Stimulated activated effector memory CD8-positive, alpha-beta T cell treated with anti-CD3 and anti-CD28 coated beads, Interleukin-12 subunit alpha, Interleukin-12 subunit beta, amount 100 ng/mL, for 72 hours (primary cell): ENCODE data around the gene TRAPPC12.
"Not testable (repeated sequence)": the region's sequence is repeated elsewhere in the genome, so short reads cannot be mapped to it uniquely, and the experiment has no call there.

Experiments
- ATAC-seq: fragments of 150-1000 bp; cut with Tn5 transposase; 2 replicates; pipeline ENCODE4 v1.10.0; 2021
- DNase-seq, 2 donors: peaks; one replicate each; pipeline ENCODE4 v3.0.0; 2021 to 2022; ENCODE audit warnings: low spot score in 2 of 2
- H3K27ac Mint-ChIP-seq: one replicate; pipeline ENCODE4 v1.8.0; 2022; ENCODE audit warnings: mild to moderate bottlenecking, mixed read lengths
- H3K36me3 Mint-ChIP-seq: one replicate; pipeline ENCODE4 v1.8.0; 2022; ENCODE audit warnings: mild to moderate bottlenecking, mixed read lengths
- H3K4me1 Mint-ChIP-seq: one replicate; pipeline ENCODE4 v1.8.0; 2022; ENCODE audit warnings: mixed read lengths
- H3K4me3 Mint-ChIP-seq: one replicate; pipeline ENCODE4 v1.8.0; 2022; ENCODE audit warnings: mild to moderate bottlenecking, mixed read lengths
- H3K9me3 Mint-ChIP-seq: one replicate; pipeline ENCODE4 v1.8.0; 2022; ENCODE audit warnings: mixed read lengths

Gene TRAPPC12

GRCh38 chr2:3356799-3357198 lies 22.7 kb upstream of the TRAPPC12 start:
- Mint-ChIP-seq H3K9me3 (peaks cover 4% of the 10 kb centered on the region), H3K27ac (no peak overlapping the region), H3K4me3 (no peak overlapping the region), H3K36me3 (peaks cover 22% of the 10 kb centered on the region), H3K4me1 (peaks cover 41% of the 10 kb centered on the region)
- DNase-seq: no peak
- ATAC-seq: no peak

- H3K9me3 Mint-ChIP-seq, ATAC-seq, DNase-seq, H3K4me3 Mint-ChIP-seq, H3K27ac Mint-ChIP-seq: not testable (repeated sequence)
- peaks cover 46% of the 10 kb centered on the region for H3K4me1 Mint-ChIP-seq
- H3K36me3 Mint-ChIP-seq: peaks cover 21% of the 10 kb centered on the region
These were observed 22.0 kb upstream of the TRAPPC12 start for GRCh38 chr2:3357446-3357845.

- no peak overlapping the region for H3K27ac Mint-ChIP-seq
These were observed 21.6 kb upstream of the TRAPPC12 start for GRCh38 chr2:3357926-3358325.

DNA sequence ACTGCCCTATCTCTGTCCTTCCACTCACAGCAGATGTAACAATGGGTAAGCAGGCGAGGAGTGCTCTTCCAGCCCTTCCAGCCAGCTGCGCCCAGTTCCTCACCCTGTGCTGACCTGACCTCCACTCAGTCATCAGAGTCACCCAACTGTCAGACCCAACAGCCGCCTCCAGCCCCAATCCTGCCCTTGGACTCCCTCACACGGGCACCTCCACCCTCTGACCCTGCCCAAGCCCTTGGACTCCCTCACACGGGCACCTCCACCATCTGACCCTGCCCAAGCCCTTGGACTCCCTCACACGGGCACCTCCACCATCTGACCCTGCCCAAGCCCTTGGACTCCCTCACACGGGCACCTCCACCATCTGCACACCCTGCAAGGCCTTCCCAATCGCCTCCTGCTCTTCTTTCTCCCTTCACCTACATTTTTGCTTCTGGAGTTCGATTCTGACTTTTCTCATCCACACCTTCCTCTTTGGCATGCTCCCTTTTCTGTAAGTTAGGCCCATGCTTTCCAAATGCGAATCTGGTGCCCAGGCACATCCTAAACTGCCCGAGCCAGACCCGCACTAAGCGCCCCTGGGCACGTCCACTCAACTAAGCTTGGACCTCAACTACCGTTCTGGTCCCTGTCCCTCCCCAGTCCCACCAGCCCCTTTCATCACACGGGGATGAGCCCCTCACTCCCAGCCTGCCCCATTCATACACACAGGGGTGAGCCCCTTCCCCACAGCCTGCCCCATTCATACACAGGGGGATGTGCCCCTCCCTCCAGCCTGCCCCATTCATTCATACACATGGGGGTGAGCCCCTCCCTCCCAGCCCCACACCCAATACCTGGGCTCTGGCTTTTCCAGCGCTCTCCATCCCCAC lies 17.7 kb upstream of the TRAPPC12 start:
- no peak for DNase-seq
- ATAC-seq: no peak
- Mint-ChIP-seq H3K9me3 (no peaks in the 10 kb centered on the region), H3K4me1 (peaks cover 65% of the 10 kb centered on the region), H3K36me3 (no peaks in the 10 kb centered on the region), H3K4me3 (no peak overlapping the region), H3K27ac (no peak overlapping the region)

More at GRCh38 chr2:3357926-3358325, 21.6 kb upstream of the TRAPPC12 start:
- ATAC-seq (no peak), DNase-seq (no peak)
- H3K9me3 Mint-ChIP-seq: no peaks in the 10 kb centered on the region
- H3K4me1 Mint-ChIP-seq: peaks cover 51% of the 10 kb centered on the region
- H3K36me3 Mint-ChIP-seq: peaks cover 16% of the 10 kb centered on the region
- no peak overlapping the region for H3K4me3 Mint-ChIP-seq

DNA sequence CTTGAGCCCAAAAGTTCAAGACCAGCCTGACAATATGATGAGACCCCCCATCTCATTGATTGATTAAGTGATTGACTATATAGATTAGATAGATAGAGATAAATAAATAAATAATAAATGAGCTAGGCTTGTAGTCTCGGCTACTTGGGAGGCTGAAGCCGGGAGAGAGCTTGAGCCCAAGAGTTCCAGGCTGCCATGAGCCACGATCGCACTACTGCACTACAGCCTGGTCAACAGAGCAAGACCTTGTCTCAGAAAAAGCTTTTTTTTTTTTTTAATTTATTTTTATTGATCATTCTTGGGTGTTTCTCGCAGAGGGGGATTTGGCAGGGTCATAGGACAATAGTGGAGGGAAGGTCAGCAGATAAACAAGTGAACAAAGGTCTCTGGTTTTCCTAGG lies 14.3 kb upstream of the TRAPPC12 start:
- DNase-seq (no peak), ATAC-seq (no peak)
- no peaks in the 10 kb centered on the region for H3K36me3 Mint-ChIP-seq
- no peak overlapping the region for H3K27ac Mint-ChIP-seq
- H3K4me1 Mint-ChIP-seq: peaks cover 50% of the 10 kb centered on the region
- H3K9me3 Mint-ChIP-seq: no peaks in the 10 kb centered on the region
- H3K4me3 Mint-ChIP-seq: no peak overlapping the region

GRCh38 chr2:3368261-3368722 lies 11.2 kb upstream of the TRAPPC12 start:
- no peak for ATAC-seq
- Mint-ChIP-seq H3K36me3 (no peaks in the 10 kb centered on the region), H3K9me3 (no peaks in the 10 kb centered on the region), H3K4me3 (no peak overlapping the region), H3K4me1 (peaks cover 21% of the 10 kb centered on the region), H3K27ac (no peak overlapping the region)
- no peak for DNase-seq

DNA sequence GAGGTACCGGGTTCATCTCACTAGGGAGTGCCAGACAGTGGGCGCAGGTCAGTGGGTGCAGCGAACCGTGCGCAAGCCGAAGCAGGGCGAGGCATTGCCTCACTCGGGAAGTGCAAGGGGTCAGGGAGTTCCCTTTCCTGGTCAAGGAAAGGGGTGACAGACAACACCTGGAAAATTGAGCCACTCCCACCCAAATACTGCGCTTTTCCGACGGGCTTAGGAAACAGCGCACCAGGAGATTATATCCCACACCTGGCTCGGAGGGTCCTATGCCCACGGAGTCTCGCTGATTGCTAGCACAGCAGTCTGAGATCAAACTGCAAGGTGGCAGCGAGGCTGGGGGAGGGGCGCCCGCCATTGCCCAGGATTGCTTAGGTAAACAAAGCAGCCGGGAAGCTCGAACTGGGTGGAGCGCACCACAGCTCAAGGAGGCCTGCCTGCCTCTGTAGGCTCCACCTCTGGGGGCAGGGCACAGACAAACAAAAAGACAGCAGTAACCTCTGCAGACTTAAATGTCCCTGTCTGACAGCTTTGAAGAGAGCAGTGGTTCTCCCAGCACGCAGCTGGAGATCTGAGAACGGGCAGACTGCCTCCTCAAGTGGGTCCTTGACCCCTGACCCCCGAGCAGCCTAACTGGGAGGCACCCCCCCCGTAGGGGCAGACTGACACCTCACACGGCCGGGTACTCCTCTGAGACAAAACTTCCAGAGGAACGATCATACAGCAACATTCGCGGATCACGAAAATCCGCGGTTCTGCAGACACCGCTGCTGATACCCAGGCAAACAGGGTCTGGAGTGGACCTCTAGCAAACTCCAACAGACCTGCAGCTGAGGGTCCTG lies 9.9 kb upstream of the TRAPPC12 start:
- not testable (repeated sequence) for ATAC-seq, DNase-seq, H3K36me3 Mint-ChIP-seq, H3K27ac Mint-ChIP-seq, H3K4me3 Mint-ChIP-seq, H3K9me3 Mint-ChIP-seq
- peaks cover 17% of the 10 kb centered on the region for H3K4me1 Mint-ChIP-seq

GRCh38 chr2:3376821-3377220 lies 2.7 kb upstream of the TRAPPC12 start:
- peak overlapping the region; percentile 98 for H3K27ac Mint-ChIP-seq
- H3K9me3 Mint-ChIP-seq: no peaks in the 10 kb centered on the region
- H3K4me3 Mint-ChIP-seq: peak overlapping the region; percentile 98
- DNase-seq (no peak), ATAC-seq (no peak)
- H3K4me1 Mint-ChIP-seq: peaks cover 41% of the 10 kb centered on the region
- H3K36me3 Mint-ChIP-seq: peaks cover 27% of the 10 kb centered on the region

DNA sequence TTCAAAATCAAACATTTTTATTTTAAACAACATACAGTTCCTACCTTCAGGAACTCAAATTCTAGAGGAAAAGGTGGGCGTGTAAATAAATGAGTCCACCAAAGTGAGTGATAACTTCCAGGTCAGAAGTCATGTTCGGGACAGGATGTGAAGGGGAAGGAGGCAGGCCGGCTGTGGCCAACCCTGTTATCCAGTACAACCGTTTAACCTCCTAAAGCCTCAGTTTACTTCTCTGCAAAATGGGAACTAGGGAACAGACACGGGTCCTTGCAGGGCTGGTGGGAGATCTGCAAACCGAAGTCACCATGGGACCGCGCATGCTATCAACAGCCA lies 2.2 kb upstream of the TRAPPC12 start:
- peak; percentile 64 for ATAC-seq
- peak overlapping the region; percentile 98 for H3K4me3 Mint-ChIP-seq
- peaks cover 42% of the 10 kb centered on the region for H3K4me1 Mint-ChIP-seq
- peak; percentile 36 to 83 for DNase-seq
- peaks cover 28% of the 10 kb centered on the region for H3K36me3 Mint-ChIP-seq
- H3K27ac Mint-ChIP-seq: peak overlapping the region; percentile 98
- no peaks in the 10 kb centered on the region for H3K9me3 Mint-ChIP-seq

- ATAC-seq (peak; percentile 93), DNase-seq (peak; percentile 88 to 98)
- H3K36me3 Mint-ChIP-seq: peaks cover 28% of the 10 kb centered on the region
- H3K9me3 Mint-ChIP-seq: no peaks in the 10 kb centered on the region
- peaks cover 42% of the 10 kb centered on the region for H3K4me1 Mint-ChIP-seq
- H3K4me3 Mint-ChIP-seq: peak within 1 kb of the TSS; percentile 98
- H3K27ac Mint-ChIP-seq: peak within 1 kb of the TSS; percentile 98
These were observed 1.7 kb upstream of the TRAPPC12 start, which contains the start of gene EIPR1 for GRCh38 chr2:3377612-3378432. TSS of gene EIPR1 (minus strand) at chr2:3377818. CDS start at chr2:3377689, 129 bp downstream.

DNA sequence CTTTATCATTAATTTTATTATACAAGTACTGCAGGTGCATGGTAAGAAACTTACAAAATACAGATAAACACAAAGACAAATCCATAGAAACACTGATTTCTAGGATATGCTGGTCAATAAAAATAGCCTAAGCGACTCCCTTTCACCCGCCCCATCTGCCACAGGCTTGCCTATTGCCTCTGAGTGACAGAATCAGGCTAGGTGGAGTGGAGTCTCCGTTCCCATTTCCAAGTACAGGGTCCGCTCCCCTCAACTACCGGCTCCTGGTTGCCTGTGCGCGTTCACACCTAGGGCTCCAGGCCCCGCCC lies 201 bp upstream of the TRAPPC12 start:
- DNase-seq (no peak), ATAC-seq (no peak)
- Mint-ChIP-seq H3K4me1 (peaks cover 42% of the 10 kb centered on the region), H3K27ac (peak overlapping the region; percentile 98), H3K9me3 (no peaks in the 10 kb centered on the region), H3K4me3 (peak overlapping the region; percentile 98), H3K36me3 (peaks cover 28% of the 10 kb centered on the region)

DNA sequence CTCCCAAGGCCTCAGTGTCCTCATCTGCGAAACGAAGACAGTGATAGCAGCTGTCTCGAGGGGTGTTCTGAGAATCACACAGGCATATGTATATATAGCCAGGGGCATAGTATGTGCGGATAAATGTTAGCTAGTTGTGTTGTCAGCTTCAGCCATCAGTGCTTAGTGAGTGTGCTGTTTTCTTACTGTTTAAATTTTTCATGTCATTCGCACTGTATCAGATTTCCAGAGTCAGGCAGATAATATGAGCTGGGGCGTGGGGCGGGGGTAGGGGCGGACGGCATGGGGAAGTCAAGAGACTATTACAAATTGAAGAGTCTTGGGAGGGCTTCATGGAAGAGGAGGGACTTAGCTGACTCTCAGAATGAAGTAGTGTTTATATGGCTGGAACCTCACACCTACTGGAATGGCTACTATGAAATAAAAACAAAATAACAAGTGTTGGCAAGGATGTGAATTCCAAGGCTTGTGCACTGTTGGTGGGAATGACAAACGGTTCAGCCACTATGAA lies 7.0 kb downstream of the TRAPPC12 start:
- Mint-ChIP-seq H3K9me3 (no peaks in the 10 kb centered on the region), H3K4me1 (peaks cover 17% of the 10 kb centered on the region), H3K27ac (no peak overlapping the region), H3K4me3 (no peak overlapping the region), H3K36me3 (peaks cover 36% of the 10 kb centered on the region)
- ATAC-seq (no peak), DNase-seq (no peak)

- DNase-seq (no peak), ATAC-seq (no peak)
- Mint-ChIP-seq H3K9me3 (no peaks in the 10 kb centered on the region), H3K36me3 (peaks cover 32% of the 10 kb centered on the region), H3K4me3 (no peak overlapping the region), H3K27ac (no peak overlapping the region), H3K4me1 (peaks cover 12% of the 10 kb centered on the region)
These were observed 7.5 kb downstream of the TRAPPC12 start for GRCh38 chr2:3387011-3387410.

DNA sequence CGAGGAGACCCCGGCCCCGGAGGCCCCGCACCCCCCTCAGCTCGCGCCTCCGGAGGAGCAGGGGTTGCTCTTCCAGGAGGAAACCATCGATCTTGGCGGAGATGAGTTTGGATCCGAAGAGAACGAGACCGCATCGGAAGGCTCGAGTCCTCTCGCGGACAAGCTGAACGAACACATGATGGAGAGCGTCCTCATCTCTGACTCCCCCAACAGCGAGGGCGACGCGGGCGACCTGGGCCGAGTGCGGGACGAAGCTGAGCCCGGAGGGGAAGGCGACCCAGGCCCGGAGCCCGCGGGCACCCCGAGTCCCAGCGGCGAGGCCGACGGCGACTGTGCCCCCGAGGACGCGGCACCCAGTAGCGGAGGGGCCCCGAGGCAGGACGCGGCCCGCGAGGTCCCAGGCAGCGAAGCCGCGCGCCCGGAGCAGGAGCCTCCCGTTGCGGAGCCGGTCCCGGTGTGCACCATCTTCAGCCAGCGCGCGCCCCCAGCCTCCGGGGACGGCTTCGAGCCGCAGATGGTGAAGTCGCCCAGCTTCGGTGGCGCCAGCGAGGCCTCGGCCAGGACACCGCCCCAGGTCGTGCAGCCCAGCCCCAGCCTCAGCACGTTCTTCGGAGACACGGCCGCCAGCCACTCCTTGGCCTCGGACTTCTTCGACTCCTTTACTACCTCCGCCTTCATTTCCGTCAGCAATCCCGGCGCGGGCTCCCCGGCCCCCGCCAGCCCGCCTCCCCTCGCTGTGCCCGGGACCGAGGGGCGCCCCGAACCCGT lies 8.3 kb downstream of the TRAPPC12 start:
- ATAC-seq: no peak
- Mint-ChIP-seq H3K9me3 (no peaks in the 10 kb centered on the region), H3K4me3 (no peak overlapping the region), H3K36me3 (peaks cover 37% of the 10 kb centered on the region), H3K4me1 (peaks cover 12% of the 10 kb centered on the region), H3K27ac (no peak overlapping the region)
- no peak for DNase-seq
